Fibroblast of upper back skin (primary cell): ENCODE results near the gene KIF3B.
"Not testable (repeated sequence)": the region's sequence is repeated elsewhere in the genome, so short reads cannot be mapped to it uniquely, and the experiment has no call there.

Experiments
- DNase-seq: peaks from one replicate; pipeline ENCODE4 v3.0.0-alpha.2; 2013

Gene KIF3B

GRCh38 chr20:32333181-32333987 is 55.9 kb downstream of the KIF3B start:
- DNase-seq = no peak

DNA sequence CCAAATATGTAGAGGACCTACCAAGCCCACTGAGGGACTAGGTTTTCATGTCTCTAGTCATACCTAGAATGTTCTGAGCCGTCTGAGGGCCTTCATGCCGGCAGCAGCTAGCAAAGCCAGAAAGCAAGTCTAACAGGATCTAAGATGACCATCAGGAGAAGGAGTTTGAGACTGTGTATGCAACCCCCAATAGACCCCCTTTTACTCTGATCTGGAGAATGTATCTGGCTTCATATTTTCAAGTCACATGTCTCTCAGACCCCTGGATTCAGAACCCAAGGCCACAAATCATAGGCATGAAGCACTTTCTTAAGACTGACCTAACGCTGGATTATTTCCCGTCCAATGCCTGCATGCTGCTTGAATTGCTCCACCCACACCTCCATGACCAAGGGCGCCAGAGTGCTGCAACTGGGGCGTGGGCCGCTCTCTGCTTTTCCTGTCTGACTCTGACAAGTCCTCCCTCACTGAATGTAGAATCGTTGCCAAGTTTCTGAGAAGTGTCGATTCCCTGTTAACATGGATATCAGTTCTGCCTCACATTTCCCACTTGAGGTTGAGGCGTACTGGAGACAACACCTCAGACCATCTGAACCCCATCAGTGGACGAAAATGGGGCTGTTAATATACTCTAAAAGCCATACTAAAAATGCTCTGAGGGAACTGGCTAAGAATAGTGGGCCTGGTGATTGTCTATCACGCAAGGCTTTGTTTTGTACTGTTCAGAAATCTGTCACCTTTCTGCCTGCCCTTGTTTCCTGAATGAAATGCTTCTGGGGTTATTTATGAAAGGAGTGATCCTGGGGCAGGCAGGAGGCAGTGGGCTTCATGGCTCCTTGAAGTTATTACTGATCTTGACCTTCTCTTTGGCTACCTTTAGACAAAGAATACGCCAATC is 56.8 kb downstream of the KIF3B start:
- no peak for DNase-seq

DNA sequence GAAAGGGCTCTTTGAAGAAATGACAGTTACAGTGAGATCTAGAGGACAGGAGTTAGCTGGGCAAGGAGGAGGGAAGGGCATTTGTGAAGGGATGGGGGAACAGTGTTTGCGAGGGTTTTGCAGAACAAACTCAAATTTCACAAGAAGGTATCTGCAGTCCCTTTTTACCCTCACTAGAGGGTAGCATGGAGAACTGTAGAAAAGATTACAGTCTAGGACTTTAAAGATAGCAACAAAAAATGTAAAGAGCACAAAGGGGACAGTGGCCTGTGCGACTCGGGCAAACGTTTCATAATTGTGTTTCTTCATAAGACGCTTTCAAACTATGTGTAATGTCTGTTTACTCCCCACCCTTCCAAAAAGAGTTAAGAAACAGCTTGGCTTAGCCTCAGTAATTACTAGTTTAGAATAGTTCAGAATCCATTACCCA is 59.5 kb downstream of the KIF3B start:
- peak; percentile 43 for DNase-seq

DNA sequence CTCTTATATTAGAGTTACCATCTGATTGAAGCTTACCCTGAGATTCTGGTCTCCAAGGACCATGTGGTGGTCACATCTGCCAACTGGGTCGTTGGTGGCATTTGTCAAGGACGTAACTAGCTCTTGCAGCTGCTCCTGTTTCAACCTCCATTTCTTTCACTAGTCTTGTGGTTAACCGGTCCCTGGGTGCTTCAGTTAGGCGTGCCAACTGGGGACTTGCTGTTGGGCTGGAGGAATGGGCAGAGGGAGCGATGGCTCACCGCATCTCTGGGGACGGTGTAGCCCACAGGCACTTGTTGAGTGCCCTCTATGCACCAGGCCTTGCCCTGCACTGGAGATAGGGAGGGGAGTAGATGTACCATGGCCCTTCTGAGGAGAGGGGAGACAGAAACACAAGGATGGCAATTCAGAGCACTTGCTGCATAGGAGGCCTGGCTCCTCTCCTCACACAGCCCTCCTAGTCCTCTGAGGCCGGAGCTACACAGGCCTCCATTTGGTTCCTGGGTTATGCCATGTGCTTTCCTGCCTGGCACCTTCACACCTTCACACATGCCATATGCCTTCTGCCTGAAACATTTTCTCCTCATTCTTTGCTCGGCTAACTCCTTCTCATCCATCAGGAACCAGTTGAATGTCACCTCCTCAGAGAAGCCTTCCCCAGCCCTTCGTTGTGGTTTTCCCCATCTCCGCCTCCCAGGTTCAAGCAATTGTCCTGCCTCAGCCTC is 60.6 kb downstream of the KIF3B start:
- no peak for DNase-seq

- no peak for DNase-seq
Measured at GRCh38 chr20:32338665-32339064, 61.2 kb downstream of the KIF3B start.

- no peak for DNase-seq
Measured at GRCh38 chr20:32339116-32339515, 61.7 kb downstream of the KIF3B start.

- not testable (repeated sequence) for DNase-seq
Measured at GRCh38 chr20:32341053-32341452, 63.6 kb downstream of the KIF3B start.

- peak; percentile 81 for DNase-seq
Measured at GRCh38 chr20:32343439-32343838, 66.0 kb downstream of the KIF3B start.

DNA sequence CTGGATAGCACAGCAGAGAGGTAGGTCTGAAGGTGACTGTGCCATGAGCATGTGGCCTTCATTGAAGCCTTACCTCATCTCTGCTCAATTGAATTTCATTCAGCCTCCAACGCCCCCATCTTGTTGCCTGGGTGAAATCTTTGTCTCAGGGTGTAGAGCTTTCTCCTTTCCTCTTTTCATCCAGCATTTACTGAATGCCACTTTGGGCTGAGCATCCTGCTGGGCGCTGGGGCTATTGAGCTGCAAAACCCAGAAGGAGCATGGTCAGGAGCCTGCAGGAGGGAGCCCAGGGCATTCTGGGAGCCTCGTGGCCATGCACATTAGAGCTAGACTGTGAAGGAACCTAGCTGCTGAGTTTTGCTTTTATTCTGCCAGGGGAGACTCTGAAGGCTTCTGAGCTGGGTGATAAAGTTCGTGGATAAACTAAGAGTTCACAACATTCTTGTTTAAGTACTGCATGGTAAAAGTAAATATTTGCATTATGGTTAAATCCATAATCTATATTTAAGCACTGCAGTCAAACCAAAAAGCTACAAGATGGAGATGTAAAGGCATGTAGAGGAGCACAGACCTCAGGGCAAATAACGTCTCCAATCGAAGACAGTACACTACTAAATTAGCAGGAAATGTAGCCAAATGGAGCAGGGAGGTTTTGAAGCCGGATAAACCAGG is 67.5 kb downstream of the KIF3B start:
- DNase-seq = no peak

GRCh38 chr20:32348207-32348606 is 70.8 kb downstream of the KIF3B start:
- no peak for DNase-seq

GRCh38 chr20:32350421-32350820 is 73.0 kb downstream of the KIF3B start:
- DNase-seq = no peak

GRCh38 chr20:32352121-32352720 is 74.8 kb downstream of the KIF3B start:
- DNase-seq = no peak

DNA sequence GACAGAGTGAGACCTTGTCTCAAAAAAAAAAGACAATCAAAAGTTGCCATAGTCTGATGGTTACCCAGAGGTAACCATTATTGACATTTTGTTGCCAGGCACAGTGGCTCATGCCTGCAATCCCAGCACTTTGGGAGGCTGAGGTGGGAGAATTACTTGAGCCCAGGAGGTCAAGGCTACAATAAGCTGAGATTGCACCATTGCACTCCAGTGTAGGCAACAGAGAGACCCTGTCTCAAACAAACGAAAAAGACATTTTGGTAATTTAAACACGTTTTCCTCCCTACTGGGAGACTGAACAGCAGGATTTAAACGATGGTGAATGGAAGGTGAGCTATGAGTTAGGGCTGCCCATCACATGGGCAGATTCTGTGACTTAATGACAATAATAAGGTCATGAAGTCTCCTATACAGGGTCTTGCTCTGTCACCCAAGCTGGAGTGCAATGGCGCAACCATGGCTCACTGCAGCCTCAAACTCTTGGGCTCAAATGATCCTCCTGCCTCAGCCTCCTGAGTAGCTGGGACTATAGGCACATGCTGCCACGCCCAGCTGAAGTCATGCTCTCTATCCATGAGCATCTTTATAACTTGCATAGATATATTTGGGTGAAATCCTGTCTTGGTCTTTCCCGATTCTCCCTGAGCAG is 76.5 kb downstream of the KIF3B start:
- no peak for DNase-seq

DNA sequence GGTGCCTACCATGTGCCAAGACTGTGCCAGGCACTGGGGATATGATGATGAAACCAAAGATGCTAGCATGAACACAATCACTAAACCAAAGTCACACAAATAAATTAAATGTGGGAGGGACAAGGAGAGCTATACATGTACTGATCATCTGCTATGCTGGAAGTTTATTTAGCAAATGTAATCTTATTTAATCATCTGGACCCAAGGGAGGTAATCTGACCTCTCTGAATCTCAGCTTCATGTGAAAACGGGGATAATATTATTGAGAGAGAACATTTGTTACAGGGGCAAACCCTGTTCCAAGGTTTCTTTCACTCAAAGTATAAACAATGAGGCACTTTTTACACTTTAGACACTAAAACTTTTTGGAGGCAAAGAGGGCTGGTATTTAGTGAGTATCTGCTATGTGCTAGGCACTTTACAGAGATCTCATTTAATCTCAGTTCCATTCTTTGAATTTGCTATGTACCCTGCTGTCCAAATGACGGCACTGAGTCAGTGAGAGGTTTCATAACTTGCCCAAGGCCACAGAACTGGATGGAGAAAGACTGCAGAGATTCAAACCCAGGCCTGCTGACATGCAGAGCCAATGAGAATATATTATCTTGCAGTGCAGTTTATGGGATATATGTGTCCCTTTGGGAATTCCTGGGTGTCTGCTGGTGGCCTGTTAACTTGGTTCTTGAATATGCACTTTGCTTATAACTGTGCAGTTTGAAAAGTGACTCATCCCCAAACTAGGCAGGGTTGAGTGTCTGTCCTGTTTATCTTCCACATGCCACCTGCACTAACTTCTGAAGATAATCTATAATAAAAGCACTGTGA is 77.4 kb downstream of the KIF3B start:
- DNase-seq = peak; percentile 70

GRCh38 chr20:32355417-32355841 is 78.0 kb downstream of the KIF3B start:
- no peak for DNase-seq

GRCh38 chr20:32355907-32356621 is 78.6 kb downstream of the KIF3B start:
- DNase-seq = peak; percentile 88

DNA sequence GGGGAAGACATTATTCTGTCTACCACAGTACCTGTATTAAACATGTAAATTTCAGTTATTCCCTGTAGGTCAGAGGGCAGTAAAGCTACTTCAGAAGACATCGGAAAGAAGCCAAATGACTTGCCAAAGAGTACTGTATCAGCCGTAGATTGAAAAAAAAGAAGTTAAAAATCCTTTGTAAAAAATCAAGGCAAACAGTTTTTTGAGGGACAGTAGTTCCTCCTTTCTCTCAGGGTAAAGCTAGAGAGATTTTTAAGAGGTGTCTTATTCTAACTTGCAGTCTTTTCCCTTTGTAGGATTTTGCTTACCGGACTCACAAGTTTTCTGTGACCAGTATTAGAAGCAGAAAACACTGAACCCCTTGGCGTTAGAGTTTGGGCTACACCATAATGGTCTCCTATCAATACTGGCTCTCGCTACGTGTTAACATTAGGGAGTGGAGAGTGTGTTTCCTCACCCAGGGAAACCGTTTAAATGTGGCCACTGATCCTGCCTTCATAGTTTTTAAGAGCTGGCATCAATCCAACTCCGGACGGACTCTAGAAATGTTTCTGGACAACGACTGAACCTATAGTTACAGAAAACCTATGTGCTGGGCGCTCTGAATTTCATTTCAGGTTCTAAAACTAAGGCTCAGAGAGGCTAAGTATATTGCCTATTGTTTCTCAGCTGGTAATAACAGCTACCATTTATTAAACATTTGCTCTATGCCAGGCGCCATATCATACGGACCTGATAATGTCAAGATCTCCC is 79.3 kb downstream of the KIF3B start:
- no peak for DNase-seq

- DNase-seq = peak; percentile 34
Measured at GRCh38 chr20:32357375-32357868, 80.0 kb downstream of the KIF3B start.
